Kidney (tissue), 14 donors: ENCODE measurements around the gene SAMD10. TPM values are rescaled to one million over a fixed set of nuclear protein-coding genes. Genes with fewer than 3 reads are reported as not detected.

Experiments used
- DNase-seq, 5 donors: peaks; one replicate each; pipeline ENCODE4 v3.0.0-alpha.2; 2013 to 2020
- FAIRE-seq: peaks from 2 replicates; lab custom pipeline; 2012; peaks lifted over from hg19 to GRCh38; lab: Jason Lieb, UNC
- H3K27ac ChIP-seq, 2 donors: one replicate each; pipeline ENCODE4 v1.7.0; 2013; ENCODE audit warnings: low read depth in 2 of 2, low read length in 2 of 2, inconsistent platforms in 1 of 2
- H3K27me3 ChIP-seq: one replicate; pipeline ENCODE4 v1.7.1; 2013; ENCODE audit warnings: low read length, inconsistent platforms; ENCODE audit not compliant: control insufficient read depth, insufficient read depth
- H3K36me3 ChIP-seq, 3 donors: one replicate each; pipeline versions ENCODE4 v1.7.0 to v1.7.1; 2013; ENCODE audit warnings: low read length in 3 of 3, control low read depth in 1 of 3, inconsistent platforms in 1 of 3; ENCODE audit not compliant: insufficient read depth in 3 of 3, control insufficient read depth in 2 of 3
- H3K4me1 ChIP-seq, 3 donors: one replicate each; pipeline versions ENCODE4 v1.7.0 to v1.7.1; 2013; ENCODE audit warnings: low read length in 3 of 3, inconsistent platforms in 1 of 3, low read depth in 1 of 3; ENCODE audit not compliant: control insufficient read depth in 2 of 3, insufficient read depth in 2 of 3
- H3K4me3 ChIP-seq, 3 donors: one replicate each; pipeline versions ENCODE4 v1.7.0 to v1.8.1; 2013; ENCODE audit warnings: low read length in 3 of 3, control low read depth in 1 of 3, inconsistent platforms in 1 of 3
- H3K9ac ChIP-seq, 3 donors: one replicate each; pipeline versions ENCODE4 v1.7.0 to v1.7.1; 2013; ENCODE audit warnings: low read length in 3 of 3, control low read depth in 1 of 3, inconsistent platforms in 1 of 3
- H3K9me3 ChIP-seq, 3 donors: one replicate each; pipeline versions ENCODE4 v1.7.0 to v1.7.1; 2013; ENCODE audit warnings: low read length in 3 of 3, control low read depth in 1 of 3, inconsistent platforms in 1 of 3; ENCODE audit not compliant: control insufficient read depth in 2 of 3, insufficient read depth in 1 of 3
- intact Hi-C: fragments of 100-400 bp; cut with DNase I; formaldehyde crosslinking; loops from one replicate; pipeline ENCODE4 v1.11.1; 2022
- polyA plus RNA-seq: library from polyadenylated mRNA; stranded (reverse); fragments of 350-450 nt; fragmentation: Illumina TruSeq; extraction: RNeasy Lipid Tissue Mini Kit (QIAGEN cat#74804); gene quantifications from one replicate; pipeline ENCODE4 v1.2.3, GENCODE V29; 2014; ENCODE audit warnings: low read depth, low replicate concordance; ENCODE audit not compliant: insufficient read depth
- total RNA-seq: library from RNA; stranded (reverse); fragmentation: NEBNext Ultra II Directional; extraction: Animal tissue kit (Norgen Biotek cat#: 25700); gene quantifications from one replicate; pipeline ENCODE4 v1.2.1, GENCODE V29; 2021
- TF ChIP-seq, protein P1 (sequence below): IDR thresholded peaks from 3 replicates; pipeline ENCODE4 v1.5.1; 2012; ENCODE audit warnings: mild to moderate bottlenecking, moderate library complexity, borderline replicate concordance; ENCODE audit not compliant: insufficient read depth; ENCODE audit errors: extremely low read depth
- donor health status: control.
- donor health status: control.
- donor health status: control.
- donor health status: control.
- donor health status: control.
- donor health status: DM: yes; HTN: yes; CAD: no.
- donor health status: Normal renal cell carcinoma (clear cell type).

SAMD10 gene
- total and polyA plus RNA-seq, 2 donors from 2014 or later = 7.9 to 8.5 TPM

DNA sequence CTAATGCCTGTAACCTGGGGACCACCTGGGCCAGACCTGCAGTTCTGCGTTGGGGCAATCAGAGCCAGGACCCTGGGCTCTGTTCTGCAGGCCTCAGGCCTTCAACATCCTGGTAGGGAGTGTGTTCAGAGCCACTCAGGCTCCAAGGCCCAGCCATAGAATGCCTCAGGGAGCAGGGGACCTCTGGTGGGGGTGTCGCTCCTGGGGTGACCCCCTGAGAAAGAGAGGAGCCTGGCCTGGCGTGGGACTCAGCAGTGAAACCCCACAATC lies 35.7 kb downstream of the SAMD10 start:
- Histone ChIP-seq H3K36me3 (peaks cover 0 to 28% (median 7%) of the 10 kb centered on the region in 3 donors), H3K27ac (no peak overlapping the region), H3K4me3 (no peak overlapping the region), H3K9ac (no peak overlapping the region), H3K27me3 (no peaks in the 10 kb centered on the region), H3K4me1 (peaks cover 0 to 5% (median 2%) of the 10 kb centered on the region in 3 donors), H3K9me3 (no peaks in the 10 kb centered on the region)
- no peak for FAIRE-seq
- intact Hi-C loops = no loop called here
- TF ChIP-seq, protein P1, sequence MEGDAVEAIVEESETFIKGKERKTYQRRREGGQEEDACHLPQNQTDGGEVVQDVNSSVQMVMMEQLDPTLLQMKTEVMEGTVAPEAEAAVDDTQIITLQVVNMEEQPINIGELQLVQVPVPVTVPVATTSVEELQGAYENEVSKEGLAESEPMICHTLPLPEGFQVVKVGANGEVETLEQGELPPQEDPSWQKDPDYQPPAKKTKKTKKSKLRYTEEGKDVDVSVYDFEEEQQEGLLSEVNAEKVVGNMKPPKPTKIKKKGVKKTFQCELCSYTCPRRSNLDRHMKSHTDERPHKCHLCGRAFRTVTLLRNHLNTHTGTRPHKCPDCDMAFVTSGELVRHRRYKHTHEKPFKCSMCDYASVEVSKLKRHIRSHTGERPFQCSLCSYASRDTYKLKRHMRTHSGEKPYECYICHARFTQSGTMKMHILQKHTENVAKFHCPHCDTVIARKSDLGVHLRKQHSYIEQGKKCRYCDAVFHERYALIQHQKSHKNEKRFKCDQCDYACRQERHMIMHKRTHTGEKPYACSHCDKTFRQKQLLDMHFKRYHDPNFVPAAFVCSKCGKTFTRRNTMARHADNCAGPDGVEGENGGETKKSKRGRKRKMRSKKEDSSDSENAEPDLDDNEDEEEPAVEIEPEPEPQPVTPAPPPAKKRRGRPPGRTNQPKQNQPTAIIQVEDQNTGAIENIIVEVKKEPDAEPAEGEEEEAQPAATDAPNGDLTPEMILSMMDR = no peak
- DNase-seq = no peak

DNA sequence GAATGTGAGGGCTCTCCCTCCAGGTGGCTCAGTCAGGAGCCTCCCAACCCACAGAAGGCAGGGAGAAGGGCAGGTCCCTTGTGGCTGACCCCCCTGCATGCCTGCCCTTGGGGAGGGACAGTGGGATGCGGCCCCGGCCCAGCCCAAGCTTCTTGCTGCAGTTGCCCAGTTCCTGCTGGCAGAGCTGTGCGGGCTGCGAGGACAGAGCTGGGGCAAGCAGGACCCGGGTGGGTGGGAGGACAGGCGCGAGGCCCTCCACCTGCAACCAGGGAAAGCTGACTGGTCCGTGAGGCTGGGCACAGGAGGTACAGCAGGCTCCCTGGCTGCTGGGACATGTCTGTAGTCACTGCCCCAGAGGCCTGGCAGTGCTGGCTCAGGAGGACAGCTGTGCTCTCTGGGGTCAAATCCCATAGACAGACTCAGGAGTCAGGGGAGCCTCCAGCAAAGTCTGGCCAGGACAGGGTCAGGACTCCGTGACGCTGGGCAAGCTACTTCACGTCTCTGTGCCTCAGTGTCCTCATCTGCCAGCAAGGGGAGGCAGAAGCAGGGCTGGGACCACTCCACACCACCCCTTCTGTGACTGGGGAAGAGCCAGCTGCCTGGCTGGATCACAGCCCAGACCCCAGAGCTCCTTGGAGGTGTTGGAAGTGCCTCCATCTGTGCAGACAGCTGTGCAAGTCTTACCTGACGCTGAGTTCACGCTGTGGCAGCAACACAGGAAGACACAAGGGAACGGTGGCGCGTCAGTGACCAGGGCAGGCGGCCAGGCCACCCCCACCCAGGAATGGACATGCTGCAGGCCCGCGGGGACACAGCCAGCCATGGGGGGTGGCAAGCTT lies 36.3 kb downstream of the SAMD10 start:
- Histone ChIP-seq H3K4me3 (no peak overlapping the region), H3K36me3 (peaks cover 0 to 28% (median 7%) of the 10 kb centered on the region in 3 donors), H3K9me3 (no peaks in the 10 kb centered on the region), H3K27me3 (no peaks in the 10 kb centered on the region), H3K27ac (no peak overlapping the region), H3K9ac (no peak overlapping the region), H3K4me1 (peaks cover 0 to 3% (median 0%) of the 10 kb centered on the region in 3 donors)
- TF ChIP-seq, protein P1 = no peak
- FAIRE-seq (no peak), DNase-seq (peak in 2 of 5 donors; percentile 41 to 76)
- intact Hi-C loops = no loop called here

DNA sequence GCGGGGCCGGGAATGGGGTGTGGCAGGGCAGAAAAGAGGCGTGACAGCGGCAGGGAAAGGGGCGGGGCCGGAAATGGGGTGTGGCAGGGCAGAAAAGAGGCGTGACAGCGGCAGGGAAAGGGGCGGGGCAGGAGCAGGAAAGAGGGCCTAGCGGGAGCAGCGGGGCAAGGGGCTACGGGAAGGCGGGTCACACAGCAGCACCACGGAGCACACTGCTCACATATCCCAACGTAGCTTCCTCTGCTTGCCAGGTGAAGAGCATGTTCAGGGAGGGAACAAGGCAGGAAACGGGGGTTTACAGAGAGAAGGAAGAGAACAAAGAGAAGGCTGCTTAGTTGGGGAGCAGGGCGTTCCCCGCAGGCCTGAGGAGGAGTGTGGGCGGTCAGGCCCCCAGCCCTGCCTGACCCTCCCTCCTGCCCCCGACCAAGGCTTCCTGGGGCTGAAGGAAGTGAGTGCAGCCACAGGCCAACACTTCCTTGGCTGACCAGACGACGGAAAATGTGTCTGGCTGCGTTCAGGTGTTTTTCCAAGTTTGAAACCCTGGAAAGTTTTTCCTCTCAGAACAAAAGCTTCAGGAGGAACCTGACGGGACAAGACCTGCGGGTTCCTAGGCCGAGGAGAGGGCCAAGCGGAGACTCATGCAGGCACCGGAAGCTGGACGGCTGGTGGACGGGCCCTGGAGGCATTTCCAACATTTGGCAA lies 37.0 kb downstream of the SAMD10 start:
- Histone ChIP-seq H3K27me3 (no peaks in the 10 kb centered on the region), H3K36me3 (peaks cover 0 to 28% (median 7%) of the 10 kb centered on the region in 3 donors), H3K4me1 (no peaks in the 10 kb centered on the region), H3K9ac (no peak overlapping the region), H3K9me3 (no peaks in the 10 kb centered on the region), H3K27ac (no peak overlapping the region), H3K4me3 (no peak overlapping the region)
- TF ChIP-seq, protein P1 = no peak
- intact Hi-C loops = no loop called here
- peak in 2 of 5 donors; percentile 65 to 77 for DNase-seq
- FAIRE-seq = no peak
